Measurements from ENCODE around the gene SERF2.

SERF2 gene

GRCh38 chr15:43845421-43845820, 53.3 kb downstream of the SERF2 start:
- no peak overlapping the region for H3K4me3 ChIP-seq (ENCODE audit: low read length)
- no peak for TF ChIP-seq CTCF (IDR thresholded peaks at IDR 0.05; ENCODE audit: insufficient read depth, low read depth, low read length, missing control alignments)
- no peak for DNase-seq (ENCODE audit: low read depth)

All from epithelial cell of esophagus (primary cell).